ENCODE results near the gene ZNF598. TPM values are rescaled to one million over a fixed set of nuclear protein-coding genes. Genes with fewer than 3 reads are reported as not detected.

The ZNF598 gene
- total and polyA plus RNA-seq, 4 donors: 2.7 to 28.4 (median 16.2) TPM

DNA sequence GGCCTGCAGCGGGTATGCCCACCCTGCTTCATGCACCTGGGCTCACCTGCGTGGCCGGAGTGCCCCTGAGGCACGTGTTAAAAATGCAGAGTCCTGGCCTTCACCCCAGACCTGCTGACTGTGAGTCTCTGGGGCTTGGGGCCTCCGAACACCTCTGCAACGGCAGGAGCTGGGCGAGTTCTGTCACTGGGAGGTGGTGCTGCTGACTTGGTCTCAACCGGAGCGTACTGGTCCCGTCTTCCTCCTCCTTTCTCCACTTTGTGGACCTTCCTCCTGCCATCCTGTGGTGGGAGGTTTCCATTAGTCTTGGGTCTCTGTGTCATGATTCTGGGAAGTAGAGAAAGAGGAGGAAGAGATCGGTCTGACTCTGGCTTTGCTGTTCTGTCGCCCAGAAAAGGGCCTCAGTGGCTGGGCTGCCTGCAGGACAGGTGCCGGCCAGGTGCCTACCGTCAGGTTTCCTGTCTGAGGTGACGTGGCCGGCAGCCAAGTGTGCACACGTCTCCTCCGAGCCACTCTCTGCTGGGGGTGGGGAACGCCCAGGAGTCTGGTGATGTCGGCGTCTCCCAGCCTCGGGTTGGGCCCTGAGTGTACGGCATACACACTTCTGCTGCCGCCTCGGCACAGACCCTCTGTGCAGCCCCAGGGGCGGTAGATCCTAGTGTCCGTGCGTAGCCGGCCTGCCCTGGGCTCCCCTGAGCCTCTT, 45.1 kb upstream of the ZNF598 start:
- peaks cover 6 to 48% (median 17%) of the 10 kb centered on the region in 4 donors for H3K36me3 ChIP-seq (ENCODE audit: control insufficient read depth in 4 of 4, insufficient read depth in 3 of 4, low read depth in 1 of 4, low read length in 3 of 4)
- 78% methylated on average over 29 of the region's 29 CpGs for WGBS
- no peak for DNase-seq (ENCODE audit: low spot score)

GRCh38 chr16:2053897-2054296, 44.3 kb upstream of the ZNF598 start:
- H3K9me3 ChIP-seq (ENCODE audit: control insufficient read depth in 4 of 4, low read length in 3 of 4): no peaks in the 10 kb centered on the region
- peaks cover 6 to 48% (median 17%) of the 10 kb centered on the region in 4 donors for H3K36me3 ChIP-seq (ENCODE audit: control insufficient read depth in 4 of 4, insufficient read depth in 3 of 4, low read depth in 1 of 4, low read length in 3 of 4)
- H3K4me1 ChIP-seq (ENCODE audit: control insufficient read depth in 4 of 4, insufficient read depth in 4 of 4, low read length in 3 of 4): peaks cover 0 to 10% (median 6%) of the 10 kb centered on the region in 4 donors
- H3K9ac ChIP-seq (ENCODE audit: low read depth in 1 of 2, low read length in 2 of 2): no peak overlapping the region
- H3K27ac ChIP-seq (ENCODE audit: low read depth in 1 of 2, low read length in 2 of 2): no peak overlapping the region
- DNase-seq (ENCODE audit: low spot score): no peak
- 95% methylated on average over 17 of the region's 17 CpGs for WGBS
- H3K4me3 ChIP-seq (ENCODE audit: low read depth in 1 of 3, low read length in 3 of 3): no peak overlapping the region
- no peaks in the 10 kb centered on the region for H3K27me3 ChIP-seq (ENCODE audit: control insufficient read depth in 4 of 4, insufficient read depth in 4 of 4, low read length in 3 of 4)
- no peak for TF ChIP-seq JUND (IDR thresholded peaks at IDR 0.05)
- no peak for TF ChIP-seq HNF4A (conservative IDR thresholded peaks at IDR 0.05)
- TF ChIP-seq REST (IDR thresholded peaks at IDR 0.05): no peak
- TF ChIP-seq RAD21 (IDR thresholded peaks at IDR 0.05): no peak
- TF ChIP-seq, protein P1, sequence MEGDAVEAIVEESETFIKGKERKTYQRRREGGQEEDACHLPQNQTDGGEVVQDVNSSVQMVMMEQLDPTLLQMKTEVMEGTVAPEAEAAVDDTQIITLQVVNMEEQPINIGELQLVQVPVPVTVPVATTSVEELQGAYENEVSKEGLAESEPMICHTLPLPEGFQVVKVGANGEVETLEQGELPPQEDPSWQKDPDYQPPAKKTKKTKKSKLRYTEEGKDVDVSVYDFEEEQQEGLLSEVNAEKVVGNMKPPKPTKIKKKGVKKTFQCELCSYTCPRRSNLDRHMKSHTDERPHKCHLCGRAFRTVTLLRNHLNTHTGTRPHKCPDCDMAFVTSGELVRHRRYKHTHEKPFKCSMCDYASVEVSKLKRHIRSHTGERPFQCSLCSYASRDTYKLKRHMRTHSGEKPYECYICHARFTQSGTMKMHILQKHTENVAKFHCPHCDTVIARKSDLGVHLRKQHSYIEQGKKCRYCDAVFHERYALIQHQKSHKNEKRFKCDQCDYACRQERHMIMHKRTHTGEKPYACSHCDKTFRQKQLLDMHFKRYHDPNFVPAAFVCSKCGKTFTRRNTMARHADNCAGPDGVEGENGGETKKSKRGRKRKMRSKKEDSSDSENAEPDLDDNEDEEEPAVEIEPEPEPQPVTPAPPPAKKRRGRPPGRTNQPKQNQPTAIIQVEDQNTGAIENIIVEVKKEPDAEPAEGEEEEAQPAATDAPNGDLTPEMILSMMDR (IDR thresholded peaks at IDR 0.05; ENCODE audit: low read depth, low read length, missing input control): no peak
- no peak for TF ChIP-seq RXRA (IDR thresholded peaks at IDR 0.05)
- no peak for TF ChIP-seq EGR1 (IDR thresholded peaks at IDR 0.05; ENCODE audit: low read depth in 2 of 2)
- TF ChIP-seq FOXA2 (IDR thresholded peaks at IDR 0.05): no peak
- TF ChIP-seq TAF1 (conservative IDR thresholded peaks at IDR 0.05): no peak
- TF ChIP-seq NR2F2 (IDR thresholded peaks at IDR 0.05): no peak
- TF ChIP-seq HNF4G (IDR thresholded peaks at IDR 0.05): no peak
- TF ChIP-seq YY1 (IDR thresholded peaks at IDR 0.05): no peak
- TF ChIP-seq, protein P2, sequence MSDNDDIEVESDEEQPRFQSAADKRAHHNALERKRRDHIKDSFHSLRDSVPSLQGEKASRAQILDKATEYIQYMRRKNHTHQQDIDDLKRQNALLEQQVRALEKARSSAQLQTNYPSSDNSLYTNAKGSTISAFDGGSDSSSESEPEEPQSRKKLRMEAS (IDR thresholded peaks at IDR 0.05): no peak
- TF ChIP-seq GABPA (IDR thresholded peaks at IDR 0.05 in 1 of 2, conservative IDR thresholded peaks at IDR 0.05 in 1 of 2): no peak
- TF ChIP-seq ZBTB33 (IDR thresholded peaks at IDR 0.05): no peak
- TF ChIP-seq FOXA1 (IDR thresholded peaks at IDR 0.05): no peak

More for the DNA sequence above, 45.1 kb upstream of the ZNF598 start:
- H3K9ac ChIP-seq (ENCODE audit: low read depth in 1 of 2, low read length in 2 of 2): no peak overlapping the region
- no peaks in the 10 kb centered on the region for H3K27me3 ChIP-seq (ENCODE audit: control insufficient read depth in 4 of 4, insufficient read depth in 4 of 4, low read length in 3 of 4)
- no peak for TF ChIP-seq REST (IDR thresholded peaks at IDR 0.05)
- no peaks in the 10 kb centered on the region for H3K9me3 ChIP-seq (ENCODE audit: control insufficient read depth in 4 of 4, low read length in 3 of 4)
- peaks cover 0 to 4% (median 3%) of the 10 kb centered on the region in 4 donors for H3K4me1 ChIP-seq (ENCODE audit: control insufficient read depth in 4 of 4, insufficient read depth in 4 of 4, low read length in 3 of 4)
- H3K4me3 ChIP-seq (ENCODE audit: low read depth in 1 of 3, low read length in 3 of 3): no peak overlapping the region
- no peak overlapping the region for H3K27ac ChIP-seq (ENCODE audit: low read depth in 1 of 2, low read length in 2 of 2)
